GM21619 (cell line): Measurements from ENCODE around the gene PRKACB.
"Not testable (repeated sequence)": the region's sequence is repeated elsewhere in the genome, so short reads cannot be mapped to it uniquely, and the experiment has no call there.

Experiments
- ATAC-seq: cut with Tn5 transposase; IDR thresholded peaks from one replicate; pipeline ENCODE4 v1.9.1; 2021; ENCODE audit not compliant: unreplicated experiment

PRKACB gene

DNA sequence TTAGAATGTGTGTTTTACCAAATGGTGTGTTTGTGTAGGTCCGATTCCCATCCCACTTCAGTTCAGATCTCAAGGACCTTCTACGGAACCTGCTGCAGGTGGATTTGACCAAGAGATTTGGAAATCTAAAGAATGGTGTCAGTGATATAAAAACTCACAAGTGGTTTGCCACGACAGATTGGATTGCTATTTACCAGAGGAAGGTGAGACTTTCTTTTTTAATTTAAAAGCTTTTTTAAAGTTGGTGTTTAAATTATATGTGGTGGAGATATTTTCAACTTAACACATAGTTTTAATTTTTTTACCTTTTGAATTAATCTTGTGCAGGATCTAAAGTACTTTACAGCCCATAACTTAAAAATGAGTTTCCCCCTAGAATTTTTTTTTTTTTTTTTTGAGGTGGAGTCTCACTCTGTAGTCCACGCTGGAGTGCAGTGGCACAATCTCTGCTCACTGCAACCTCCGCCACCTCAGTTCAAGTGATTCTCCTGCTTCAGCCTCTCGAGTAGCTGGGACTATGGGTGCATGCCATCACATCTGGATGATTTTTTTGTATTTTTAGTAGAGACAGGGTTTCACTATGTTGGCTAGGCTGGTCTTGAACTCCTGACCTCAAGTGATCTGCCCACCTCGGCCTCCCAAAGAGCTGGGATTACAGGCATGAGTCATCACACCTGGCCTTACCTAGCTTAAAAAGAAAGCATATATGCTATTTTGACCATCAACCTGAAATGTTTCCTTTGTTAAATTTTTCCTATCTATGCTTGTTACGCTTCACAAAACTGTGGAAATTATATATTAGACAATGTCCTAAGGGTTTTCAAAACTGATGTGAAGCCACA, 70.3 kb downstream of the PRKACB start:
- no peak for ATAC-seq

DNA sequence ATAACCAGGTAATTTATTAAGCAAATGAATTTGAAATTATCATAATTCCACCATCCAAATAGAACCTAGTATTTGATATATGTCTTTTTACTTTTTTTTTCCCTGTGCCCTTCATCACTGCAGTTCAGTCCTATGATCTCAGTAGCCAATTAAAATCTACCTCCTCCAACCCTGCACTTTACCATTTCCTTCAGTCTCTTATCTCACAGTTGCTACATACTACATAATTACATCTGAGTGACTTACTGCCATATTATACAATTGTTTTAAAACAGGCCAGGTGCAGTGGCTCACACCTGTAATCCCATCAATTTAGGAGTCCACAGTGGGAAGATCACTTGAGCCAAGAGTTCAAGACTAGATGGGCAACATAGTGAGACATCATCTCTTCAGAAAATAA, 73.2 kb downstream of the PRKACB start:
- no peak for ATAC-seq

DNA sequence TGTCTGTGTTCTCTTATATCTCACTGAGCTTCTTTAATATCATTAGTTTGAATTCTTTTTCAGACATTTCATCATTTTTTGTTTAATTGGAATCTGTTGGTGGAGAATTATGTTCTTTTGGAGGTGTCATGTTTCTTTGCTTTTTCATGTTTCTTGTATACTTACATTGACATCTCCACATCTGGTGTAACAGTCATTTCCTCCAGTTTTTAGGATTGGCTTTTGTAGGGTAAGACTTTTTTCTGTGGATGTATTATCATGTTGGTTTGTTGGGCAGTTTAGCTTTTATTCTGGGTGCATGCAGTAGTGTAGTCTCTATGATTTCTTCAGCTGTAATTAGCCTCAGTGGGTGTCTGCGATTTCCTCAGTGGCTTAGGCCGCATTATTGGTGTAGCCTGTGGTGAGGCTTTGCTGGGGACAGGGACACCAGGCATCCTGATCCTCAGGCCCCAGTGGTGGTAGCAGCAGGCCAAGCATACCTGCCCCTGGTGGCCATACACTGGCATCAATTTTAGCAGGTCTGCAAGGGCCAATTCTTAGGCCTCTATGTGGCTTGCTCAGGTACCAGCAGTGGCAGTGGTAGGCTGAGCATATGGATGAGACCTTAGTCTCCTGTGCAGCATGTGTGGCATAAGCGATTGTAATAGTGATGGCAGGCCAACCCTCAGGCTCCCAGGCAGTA, 79.8 kb downstream of the PRKACB start:
- no peak for ATAC-seq

DNA sequence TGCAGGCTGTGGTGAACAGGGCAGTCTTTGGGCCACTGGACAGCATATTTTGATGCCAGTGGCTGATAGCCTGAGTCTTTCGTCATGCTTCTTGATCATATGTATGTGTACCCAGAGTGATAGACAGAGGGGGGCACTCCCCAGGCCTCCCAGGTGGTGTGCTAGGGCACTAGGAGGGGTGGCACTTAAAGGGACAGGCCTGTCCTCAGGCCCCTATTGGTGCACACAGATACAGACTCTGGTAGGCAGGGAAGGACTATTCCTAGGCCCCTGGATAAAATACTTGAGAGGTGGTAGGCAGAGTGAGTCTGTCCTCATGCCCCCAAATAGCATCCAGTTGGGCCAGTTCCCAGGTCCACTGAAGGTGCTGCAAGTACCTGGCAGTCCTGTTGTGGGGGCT, 80.8 kb downstream of the PRKACB start:
- ATAC-seq: no peak

DNA sequence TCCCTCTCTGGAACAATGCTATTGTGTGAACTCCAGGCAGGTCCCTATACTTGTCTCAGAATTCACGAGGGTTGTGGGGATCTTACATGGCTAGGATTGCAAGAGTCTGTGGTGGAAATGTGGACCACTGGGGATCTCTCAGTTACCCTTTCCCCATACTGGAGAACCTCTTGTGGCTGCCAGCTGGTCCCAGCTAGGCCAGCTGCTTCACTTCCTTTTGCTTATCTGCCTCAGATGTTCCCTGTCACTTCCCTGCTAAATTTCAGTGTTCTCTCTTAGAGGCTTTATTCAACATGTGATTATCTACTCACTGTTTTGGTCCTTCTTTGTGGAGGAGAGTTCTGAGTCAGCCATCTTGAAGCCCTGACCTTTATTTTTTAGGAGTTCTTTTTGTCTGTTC, 81.6 kb downstream of the PRKACB start:
- no peak for ATAC-seq

DNA sequence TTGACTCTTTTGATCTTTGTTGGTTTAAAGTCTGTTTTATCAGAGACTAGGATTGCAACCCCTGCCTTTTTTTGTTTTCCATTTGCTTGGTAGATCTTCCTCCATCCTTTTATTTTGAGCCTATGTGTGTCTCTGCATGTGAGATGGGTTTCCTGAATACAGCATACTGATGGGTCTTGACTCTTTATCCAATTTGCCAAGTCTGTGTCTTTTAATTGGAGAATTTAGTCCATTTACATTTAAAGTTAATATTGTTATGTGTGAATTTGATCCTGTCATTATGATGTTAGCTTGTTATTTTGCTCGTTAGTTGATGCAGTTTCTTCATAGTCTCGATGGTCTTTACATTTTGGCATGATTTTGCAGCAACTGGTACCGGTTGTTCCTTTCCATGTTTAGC, 88.6 kb downstream of the PRKACB start:
- ATAC-seq: not testable (repeated sequence)

DNA sequence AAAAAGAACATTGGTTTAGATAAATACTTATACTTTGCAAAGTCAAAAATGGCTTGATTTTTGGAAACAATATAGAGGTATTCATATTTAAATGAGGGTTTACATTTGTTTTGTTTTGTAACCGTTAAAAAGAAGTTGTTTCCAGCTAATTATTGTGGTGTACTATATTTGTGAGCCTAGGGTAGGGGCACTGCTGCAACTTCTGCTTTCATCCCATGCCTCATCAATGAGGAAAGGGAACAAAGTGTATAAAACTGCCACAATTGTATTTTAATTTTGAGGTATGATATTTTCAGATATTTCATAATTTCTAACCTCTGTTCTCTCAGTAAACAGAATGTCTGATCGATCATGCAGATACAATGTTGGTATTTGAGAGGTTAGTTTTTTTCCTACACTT, 92.2 kb downstream of the PRKACB start:
- ATAC-seq: no peak

DNA sequence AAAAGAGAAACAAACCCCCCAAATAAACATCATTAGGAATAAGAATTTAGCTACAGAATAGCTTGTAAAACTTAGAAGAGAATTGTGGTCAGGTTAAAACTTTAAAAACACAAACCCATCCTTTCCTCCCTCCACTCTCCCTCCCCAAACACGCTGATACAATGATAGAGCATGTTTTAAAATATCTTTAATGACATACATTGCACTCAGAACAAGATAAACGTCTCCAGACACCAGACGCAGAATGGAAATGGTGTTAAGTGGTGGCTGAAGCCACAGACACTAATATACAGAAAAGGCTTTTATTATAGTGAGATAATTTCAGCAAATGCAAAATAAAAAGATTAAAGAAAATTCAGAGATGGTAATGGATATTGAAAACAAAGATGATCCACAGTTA, 98.6 kb downstream of the PRKACB start:
- ATAC-seq: no peak

DNA sequence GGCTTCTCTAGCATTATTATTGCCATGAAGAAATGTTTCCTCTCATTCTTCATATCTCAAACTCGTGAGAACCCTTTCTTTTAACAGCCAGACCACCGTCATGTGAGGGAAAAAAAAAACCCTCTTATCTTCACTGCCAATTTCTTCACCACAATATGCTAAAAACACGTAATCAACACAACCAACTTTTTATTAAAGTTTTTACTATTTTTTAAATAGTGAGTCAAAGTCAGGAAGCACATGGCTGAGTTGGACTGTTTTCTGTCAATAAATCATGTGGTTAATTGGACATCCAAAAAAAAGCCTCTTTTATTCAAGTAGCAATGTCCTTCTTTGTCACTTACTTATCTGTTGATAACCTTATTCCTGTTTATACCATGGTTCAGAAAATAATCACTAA, 101.5 kb downstream of the PRKACB start:
- no peak for ATAC-seq

DNA sequence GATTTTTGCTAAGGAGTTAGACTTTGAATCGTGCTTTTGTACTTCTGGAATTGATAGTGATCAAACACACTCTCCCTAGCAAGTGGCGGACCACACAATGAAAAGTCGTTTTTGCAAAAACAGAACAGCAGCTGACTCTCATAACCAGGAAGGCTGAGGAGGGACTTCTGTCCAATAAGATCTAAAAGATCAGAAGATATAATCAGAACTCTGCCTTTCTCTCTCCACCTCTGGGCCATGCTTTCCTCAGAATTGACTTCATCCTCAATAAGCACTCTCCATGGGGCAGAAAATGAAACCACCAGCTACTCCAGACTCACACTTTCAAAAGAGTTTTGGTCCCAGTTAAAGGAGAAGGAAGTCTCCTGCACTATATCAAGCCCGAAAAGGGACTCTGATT, 102.1 kb downstream of the PRKACB start:
- no peak for ATAC-seq

DNA sequence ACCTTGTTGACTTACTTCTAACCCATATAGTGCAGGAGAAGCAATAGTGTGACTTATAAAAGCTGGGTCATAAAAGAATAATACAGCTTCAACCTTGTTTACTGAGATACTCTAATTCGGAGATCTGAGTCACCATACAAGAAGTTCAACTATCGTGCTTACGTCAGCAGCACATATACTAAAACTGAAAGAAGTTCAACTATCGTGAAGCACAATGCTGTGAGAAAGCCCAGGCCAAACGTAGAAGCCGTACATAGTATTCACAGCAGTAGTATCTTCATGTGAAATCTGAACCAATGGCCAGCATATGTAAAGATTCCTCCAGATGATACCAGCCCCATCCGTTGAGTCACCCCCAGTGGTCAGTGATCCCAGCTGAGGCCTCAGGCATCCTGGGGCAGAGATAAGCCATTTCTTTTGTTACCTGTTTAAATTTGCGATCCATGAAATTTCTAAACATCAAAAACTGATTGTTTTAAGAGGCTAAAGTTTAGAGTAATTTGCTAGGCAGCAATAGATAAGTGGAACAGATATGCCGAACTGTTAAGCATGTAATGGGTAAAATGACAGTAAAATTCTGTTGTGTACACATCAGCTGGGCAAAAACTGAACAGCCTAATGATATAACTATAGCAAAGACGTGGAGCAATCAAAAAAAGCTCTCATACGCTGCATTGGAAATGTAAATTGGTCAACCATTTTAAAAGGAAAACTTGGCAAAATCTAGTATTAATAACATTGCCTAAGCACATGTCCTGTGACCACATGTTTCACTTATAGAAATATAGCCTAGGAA, 103.6 kb downstream of the PRKACB start:
- no peak for ATAC-seq

DNA sequence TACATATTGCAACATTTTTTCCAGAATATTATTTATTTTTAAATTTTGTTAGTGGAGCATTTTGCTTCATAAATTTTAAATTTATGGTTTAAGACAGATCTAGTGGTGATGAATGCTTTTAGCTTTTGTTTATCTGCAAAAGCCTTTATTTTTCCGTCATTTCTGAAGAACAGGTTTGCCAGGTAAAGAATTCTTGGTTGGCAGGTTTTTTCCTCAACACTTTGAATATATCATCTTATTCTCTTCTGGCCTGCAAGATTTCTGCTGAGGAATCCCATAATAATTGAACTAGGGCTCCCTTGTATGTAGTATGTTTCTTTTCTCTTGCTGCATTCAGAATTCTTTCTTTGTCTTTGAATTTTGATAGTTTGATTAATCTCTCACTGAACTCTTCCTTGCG, 106.6 kb downstream of the PRKACB start:
- ATAC-seq: no peak

DNA sequence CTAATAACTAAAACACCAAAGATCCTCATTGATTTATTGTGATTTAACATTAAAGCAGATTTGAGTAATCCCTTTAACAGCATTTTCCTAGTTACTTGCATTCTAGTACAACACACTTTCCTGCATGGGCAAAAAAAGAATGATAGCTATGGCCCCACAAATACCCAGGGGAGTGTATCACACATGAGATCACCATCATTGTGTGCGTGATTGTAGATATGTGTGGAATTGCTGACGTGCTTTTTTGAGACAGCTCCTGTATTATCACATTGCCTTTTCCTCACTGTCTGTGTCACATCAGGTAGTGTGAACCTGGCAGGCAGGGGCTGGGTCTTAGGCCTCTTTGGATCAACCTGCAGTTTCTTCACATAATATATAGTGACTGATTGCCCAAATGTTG, 109.0 kb downstream of the PRKACB start:
- ATAC-seq: no peak

DNA sequence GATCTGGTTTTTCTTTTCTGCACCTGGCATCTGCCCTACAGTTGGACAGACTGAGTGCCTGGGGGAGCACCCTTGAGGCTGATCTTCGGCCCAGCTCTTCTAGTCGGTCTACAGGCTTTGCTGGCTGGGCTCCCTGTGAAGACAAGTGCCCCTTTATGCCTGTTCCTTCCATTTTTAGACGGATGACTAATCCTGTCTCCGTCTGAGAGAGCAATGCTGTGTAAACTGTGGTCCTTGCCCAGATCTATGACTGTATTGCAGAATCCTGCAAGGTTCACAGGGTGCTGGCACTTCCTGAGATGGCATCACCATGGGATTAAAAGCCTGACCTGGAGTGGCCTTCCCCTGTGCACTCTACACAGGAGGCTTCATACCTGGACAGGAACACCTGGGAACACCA, 109.8 kb downstream of the PRKACB start:
- no peak for ATAC-seq

DNA sequence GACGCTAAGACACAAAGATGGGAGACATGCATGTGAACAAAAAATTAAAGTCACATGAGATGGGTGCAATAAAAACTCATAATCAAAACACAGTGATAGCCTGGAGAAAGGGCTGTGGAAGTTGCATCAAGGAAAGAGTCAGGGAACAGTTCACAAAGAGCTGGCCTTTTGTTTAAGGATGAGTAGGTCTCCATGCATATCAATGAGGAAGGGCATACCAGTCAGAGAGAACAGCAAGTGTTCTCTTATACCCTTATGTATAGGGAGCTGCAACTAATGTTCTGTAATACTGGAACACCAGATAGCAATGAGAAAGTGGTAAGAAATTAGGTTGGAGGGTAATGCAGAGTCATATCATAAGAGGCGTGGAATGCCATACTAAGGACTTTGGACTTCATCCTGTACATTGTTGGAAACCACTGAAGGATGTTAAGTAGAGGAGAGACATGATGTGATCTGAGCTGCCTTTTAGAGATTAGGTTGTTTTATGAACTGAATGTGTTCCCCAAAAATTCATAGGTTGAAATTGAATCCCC, 110.7 kb downstream of the PRKACB start:
- ATAC-seq: no peak

DNA sequence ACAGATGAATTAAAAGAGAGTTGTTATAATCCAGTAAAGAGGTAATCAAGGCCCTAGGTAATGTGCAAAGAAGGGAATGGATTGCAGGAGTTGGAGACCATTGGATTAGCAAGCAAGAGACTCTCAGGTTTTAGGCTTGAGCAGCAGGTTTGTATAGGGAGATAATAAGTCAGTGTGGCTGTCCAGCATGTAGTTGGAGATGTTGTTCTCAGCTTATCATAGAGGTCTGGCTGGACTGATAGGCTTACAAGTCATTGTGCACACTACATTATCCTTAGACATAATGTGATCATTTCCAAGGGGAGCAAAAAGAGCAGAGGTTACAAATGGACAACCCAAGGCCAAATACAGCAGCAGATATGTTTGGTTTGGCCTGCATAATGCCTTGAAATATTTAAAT, 111.5 kb downstream of the PRKACB start:
- ATAC-seq: no peak

DNA sequence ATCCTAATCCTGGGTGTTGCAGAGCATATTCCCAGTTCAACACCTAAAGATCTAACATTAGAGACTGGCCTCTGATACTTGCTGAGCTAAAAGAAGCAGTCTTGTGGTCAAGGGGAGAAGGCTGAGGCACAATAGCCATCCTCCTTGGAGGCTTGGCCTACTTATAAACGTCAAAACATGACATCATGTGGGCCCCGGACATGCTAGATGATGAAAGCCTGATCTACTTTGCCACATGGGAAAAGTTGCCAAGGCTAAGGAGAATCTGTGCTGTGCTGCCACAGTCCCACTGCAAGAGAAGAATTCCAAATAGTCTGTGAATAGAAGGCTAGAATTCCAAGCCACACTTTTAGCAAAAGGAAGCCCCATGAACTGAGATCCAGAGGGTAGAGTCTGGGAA, 113.5 kb downstream of the PRKACB start:
- no peak for ATAC-seq

DNA sequence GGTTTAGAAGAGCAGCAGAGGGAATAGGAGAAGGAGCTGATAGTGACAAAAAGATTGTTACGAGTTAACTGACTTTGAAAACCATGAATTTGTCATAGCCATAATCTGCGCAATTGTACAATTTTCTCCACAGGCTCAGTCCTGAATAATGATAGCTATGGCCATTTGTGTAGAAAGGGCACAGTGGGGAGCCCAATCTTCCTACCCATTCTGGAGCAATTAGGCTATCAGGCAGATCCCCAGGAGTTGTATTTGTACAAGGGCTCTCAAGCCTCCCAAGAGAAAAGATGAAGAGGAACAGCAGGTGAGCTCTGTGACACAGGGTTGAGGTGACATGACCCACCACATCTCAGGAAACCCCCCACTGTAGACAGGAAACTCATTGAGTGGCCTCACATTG, 115.3 kb downstream of the PRKACB start:
- ATAC-seq: no peak

DNA sequence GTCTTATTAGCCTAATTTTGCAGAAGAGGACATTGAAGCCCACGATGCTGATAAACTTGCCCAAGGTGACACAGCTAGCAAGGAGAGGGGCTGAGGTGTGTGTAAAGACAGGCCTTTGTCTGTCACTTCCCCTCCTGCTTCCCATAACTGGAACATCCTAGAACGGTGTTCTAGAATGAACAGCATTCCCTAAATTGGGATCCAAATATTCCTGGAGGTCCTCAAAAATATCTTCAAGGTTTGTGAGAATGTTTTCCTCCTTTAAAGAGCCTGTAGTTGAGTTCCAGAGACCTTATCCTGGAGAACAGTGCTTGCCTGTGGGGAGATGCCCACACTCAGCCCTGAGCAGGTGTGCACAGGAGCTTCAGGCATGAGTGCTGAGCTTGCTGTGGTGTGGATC, 115.9 kb downstream of the PRKACB start:
- no peak for ATAC-seq

DNA sequence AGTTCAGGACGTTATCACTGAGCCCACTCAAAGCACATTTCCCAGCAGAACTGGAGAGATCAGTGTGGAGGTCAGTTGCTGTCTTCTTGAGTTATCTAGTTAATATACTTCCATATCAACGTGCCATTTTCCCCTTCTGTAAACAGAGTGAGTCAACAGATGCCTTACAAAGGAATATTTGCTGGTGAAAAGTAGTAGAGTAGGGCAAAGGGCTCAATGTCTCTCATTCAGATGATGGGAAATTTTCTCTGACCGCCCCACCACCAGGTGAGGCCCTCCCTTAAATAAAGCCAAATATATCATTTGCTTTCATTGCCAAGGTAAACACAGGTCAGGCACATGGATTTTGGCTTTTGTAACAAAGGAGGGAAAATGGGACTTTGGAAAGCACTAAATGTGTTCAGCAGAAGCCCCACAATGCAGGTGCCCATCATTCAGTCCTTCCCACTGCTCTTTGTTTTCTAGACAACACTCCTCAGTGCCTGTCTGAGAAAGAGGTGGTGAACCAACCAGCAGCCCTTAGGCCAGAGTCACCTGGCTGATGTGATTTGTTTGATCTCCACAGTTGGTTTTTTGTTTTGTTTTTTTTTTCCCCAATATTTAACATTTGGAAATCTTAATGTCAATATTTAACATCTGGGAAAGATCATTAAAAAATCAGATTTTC, 116.9 kb downstream of the PRKACB start:
- ATAC-seq: no peak

DNA sequence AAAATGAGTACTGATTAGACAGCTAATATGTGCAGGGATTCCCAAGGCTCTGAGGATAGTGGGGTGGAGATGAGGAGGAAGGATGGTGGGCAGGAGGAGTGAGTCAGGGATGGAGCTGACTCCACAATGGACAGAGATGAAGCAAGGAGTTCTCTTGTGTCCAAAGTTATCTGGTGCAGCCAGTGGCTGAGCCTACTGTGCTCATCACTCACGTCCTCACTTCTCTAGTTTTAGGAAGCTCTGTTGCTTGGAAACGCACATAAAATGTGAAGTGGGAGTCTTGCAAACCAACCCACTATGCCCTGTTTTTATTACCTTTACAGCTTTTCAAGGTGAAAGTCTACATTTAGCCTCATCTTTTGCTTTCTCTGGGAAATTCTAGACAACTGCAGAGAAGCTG, 120.9 kb downstream of the PRKACB start:
- no peak for ATAC-seq
